ENCODE measurements around the gene FZD8.
A peak's percentile ranks its signal among the peaks of the same experiment; 100 is the strongest.

FZD8 gene

GRCh38 chr10:35640951-35641675 is 983 bp downstream of the FZD8 start:
- peak; percentile 7 for DNase-seq

DNA sequence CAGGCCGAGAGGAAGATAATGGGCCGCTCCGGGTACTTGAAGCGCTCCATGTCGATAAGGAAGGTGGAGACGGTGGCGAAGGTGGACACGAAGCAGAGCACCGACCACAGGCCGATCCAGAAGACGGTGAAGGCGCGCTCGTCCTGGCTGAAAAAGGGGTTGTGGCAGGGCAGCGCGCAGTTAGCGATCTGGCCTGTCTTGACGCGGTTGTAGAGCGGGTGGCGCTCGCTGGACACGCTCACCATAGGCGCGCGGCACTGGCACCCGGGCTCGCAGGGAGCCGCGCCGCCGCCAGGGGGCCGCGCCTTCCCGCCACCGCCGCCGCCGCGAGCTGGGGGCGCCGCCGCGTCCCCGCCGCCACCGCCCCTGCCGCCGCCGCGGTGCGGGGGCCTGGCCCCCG is 1.6 kb downstream of the FZD8 start:
- peak; percentile 18 for DNase-seq

GRCh38 chr10:35639728-35640401 is 2.2 kb downstream of the FZD8 start:
- no peak for DNase-seq

- no peak for DNase-seq
Observed at GRCh38 chr10:35639021-35639727, 2.9 kb downstream of the FZD8 start.

- no peak for DNase-seq
Observed at GRCh38 chr10:35638101-35638500, 4.0 kb downstream of the FZD8 start.

DNA sequence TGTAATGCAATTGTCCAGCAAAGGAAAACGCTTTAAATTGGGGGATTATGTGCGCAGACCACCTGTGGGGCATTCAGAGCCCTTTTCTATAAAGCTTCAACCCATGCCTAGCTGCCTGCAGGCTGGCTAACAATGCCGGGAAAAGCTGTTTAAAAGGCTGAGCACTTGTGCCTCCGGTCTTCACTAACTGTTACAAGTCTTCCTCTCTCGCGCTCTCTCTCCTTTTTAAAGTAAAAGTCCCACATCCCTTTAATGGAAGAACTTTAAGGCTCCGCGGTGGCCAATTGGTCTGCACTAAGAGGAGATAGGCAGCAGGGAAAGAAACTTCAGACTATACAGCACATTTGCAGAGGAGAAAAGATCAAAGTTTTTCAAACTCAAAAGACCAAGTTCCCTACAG is 4.6 kb downstream of the FZD8 start:
- no peak for DNase-seq

DNA sequence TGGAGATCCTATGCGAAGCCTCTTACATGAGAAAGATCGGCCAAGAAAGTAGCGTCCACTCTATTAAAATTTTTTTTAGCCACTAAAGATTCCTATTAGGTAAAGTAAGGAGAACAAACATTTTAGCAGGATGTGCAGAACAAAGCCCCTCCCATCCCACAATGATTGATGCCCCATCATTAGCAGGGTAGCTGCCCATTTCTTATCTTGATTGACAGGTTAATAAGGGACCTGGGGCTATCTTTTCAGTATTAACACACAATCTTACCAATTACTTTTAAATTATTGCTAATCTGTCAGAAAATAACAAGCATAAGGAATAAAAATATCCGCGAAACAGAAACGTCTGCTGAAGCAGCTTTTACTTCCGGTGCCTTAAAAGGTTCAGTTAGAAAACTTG is 5.1 kb downstream of the FZD8 start:
- no peak for DNase-seq

DNA sequence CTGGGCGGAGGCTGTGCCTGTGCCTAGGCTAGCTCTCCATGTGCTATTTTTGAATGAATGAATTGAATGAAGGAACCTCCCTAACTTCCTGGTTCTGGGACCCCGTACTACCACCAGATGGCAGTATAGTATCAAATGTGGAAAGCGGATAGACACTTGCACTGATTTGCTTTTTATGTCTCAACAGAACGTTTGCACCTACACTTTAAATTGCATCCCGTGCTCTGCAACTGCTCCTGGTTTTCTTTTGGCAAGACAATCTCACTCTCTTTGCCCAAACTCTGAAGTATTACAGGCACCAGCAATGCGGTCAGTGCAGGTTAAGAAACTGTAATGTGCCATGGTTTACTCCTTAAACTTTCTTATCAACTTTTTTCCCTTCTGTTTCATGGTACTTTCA is 6.5 kb downstream of the FZD8 start:
- peak; percentile 7 for DNase-seq

- DNase-seq = no peak
Observed at GRCh38 chr10:35633006-35633980, 8.8 kb downstream of the FZD8 start.

DNA sequence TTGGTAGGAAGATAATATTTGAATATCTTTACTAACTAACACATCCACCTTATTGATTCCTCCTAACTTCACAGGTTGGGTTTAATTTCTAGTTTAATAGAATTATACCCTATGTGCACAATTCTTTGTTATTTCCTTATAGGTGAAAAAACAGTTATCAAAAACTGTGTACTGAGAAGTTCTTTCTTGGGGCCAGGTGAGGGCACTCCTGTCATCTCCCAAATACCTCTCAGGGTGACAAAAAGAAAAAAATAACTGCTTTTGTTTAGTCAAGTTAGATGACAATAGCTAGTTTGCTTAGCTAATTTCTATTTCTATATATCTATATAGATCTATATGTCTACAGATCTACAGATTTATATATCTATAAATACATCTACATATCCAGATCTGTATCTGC is 10.1 kb downstream of the FZD8 start:
- no peak for DNase-seq

DNA sequence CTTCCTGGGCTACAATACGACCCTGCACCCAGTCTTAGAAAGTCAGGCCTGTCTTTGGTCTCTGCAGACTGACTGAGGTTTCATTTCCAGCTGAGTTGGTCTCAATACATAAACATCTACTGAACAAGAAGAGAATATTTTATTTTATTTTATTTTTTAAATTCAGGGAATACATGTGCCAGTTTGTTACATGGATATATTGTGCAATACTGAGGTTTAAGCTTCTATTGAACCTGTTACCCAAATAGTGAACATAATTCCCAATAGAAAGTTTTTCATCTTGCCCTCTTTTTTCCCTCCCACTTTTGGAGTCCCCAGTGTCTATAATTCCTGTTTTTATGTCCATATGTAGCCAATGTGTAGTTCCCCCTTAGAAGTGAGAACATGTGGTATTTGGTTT is 10.7 kb downstream of the FZD8 start:
- no peak for DNase-seq

DNA sequence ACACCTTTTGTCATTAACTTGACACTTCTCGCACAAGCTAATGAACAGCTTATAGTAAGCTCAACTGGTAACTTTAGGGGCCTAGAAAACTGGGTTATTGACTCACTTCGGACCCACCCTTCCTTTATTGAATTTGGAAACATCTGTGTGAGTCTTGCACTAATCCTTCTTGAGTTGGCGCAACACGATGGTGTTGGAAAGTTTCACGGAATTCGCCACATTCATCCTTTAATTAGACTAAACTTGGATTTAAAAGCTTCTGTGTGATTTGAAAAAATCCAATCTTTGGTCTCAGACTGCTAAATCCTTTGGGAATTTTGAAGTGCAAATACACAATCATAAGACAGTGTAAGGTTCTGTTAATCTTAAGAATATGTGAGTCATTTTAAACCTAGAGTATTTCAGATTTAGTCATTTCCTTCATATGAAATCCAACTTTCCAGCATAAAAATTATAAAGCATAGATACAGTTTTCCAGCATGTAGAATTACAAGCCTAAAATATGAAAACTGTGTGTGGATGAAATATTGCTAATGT is 15.1 kb downstream of the FZD8 start:
- DNase-seq = no peak

DNA sequence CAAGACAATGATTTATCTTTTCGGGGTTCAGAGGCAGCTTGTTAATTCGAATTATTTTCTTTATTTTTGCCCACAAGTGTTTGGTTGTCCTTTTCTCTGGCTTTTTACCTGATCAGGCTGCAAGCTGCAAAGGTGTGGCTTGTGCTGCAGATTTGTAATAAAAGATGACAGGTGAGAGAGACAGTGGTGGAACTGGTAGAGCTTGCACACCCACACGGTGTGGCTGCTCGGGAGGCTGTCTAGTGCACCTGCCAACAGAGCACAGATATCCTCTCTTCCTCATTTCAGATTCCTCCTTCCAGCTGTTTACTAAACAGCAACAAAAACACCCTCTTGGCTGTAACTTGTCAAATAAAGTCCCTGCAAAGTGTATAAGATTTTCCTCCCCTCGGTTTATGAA is 27.8 kb downstream of the FZD8 start:
- no peak for DNase-seq

GRCh38 chr10:35613597-35614226 is 28.4 kb downstream of the FZD8 start:
- no peak for DNase-seq

- no peak for DNase-seq
Observed at GRCh38 chr10:35613107-35613440, 29.0 kb downstream of the FZD8 start.

- DNase-seq = no peak
Observed at GRCh38 chr10:35612385-35613106, 29.6 kb downstream of the FZD8 start.

GRCh38 chr10:35611750-35612149 is 30.3 kb downstream of the FZD8 start:
- no peak for DNase-seq

GRCh38 chr10:35608328-35608672 is 33.8 kb downstream of the FZD8 start:
- DNase-seq = no peak

DNA sequence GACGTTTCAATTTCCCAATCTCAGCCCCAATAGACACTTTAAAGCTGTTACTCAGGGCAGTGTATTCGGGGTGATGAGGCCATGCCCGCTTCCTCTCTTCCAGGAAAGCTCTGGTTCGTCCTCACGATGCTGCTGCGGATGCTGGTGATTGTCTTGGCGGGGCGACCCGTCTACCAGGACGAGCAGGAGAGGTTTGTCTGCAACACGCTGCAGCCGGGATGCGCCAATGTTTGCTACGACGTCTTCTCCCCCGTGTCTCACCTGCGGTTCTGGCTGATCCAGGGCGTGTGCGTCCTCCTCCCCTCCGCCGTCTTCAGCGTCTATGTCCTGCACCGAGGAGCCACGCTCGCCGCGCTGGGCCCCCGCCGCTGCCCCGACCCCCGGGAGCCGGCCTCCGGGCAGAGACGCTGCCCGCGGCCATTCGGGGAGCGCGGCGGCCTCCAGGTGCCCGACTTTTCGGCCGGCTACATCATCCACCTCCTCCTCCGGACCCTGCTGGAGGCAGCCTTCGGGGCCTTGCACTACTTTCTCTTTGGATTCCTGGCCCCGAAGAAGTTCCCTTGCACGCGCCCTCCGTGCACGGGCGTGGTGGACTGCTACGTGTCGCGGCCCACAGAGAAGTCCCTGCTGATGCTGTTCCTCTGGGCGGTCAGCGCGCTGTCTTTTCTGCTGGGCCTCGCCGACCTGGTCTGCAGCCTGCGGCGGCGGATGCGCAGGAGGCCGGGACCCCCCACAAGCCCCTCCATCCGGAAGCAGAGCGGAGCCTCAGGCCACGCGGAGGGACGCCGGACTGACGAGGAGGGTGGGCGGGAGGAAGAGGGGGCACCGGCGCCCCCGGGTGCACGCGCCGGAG is 34.4 kb downstream of the FZD8 start:
- DNase-seq = no peak

DNA sequence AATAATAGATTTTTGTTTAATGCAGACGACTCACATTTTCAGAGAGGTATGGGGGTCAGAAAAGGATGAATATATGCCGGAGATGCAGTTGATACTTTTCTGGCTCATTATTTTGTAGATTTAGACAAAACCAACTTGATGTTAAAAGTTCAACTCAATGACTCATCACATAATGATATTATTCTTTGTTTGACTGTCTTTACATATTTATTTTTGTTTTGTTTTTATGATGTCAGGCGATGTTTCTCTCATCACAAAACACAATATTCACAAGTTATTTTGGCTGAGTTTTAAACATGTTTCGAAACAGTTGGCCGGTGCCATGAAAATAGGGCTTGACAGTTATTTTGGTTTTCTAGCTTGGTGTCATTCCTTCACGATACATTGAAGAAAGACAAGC is 35.7 kb downstream of the FZD8 start:
- no peak for DNase-seq

DNA sequence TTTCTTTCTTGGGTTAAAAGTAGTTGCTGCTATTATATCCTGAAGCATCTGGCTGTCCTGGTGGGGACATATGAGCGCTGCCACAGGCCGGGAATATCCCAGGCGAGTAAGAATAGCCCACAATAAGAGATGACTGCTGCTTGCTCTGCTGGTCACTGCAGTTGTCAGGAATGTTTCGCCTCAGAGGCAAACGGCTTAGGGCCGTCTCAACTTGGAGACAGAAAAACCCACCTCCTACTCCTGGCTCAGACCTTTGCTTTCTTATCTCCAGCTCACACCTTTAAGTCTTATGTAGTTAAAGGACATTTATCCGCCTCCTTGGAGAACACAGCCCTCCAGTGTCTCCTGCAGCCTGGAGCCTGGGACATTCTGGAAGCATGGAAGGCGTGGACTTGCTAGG is 36.9 kb downstream of the FZD8 start, which contains the start of gene GJD4:
GJD4 (plus strand) TSS at position 151 of the 400 bp plus-strand sequence; CDS start at position 378, 227 bp downstream.
- no peak for DNase-seq
